Brain pericyte (primary cell): ENCODE results near the gene HSD17B3.
"Not testable (repeated sequence)": the region's sequence is repeated elsewhere in the genome, so short reads cannot be mapped to it uniquely, and the experiment has no call there.

Experiments used
- DNase-seq: peaks from one replicate; pipeline ENCODE4 v3.0.0-alpha.2; 2012; ENCODE audit warnings: low read depth, low spot score

HSD17B3 gene

DNA sequence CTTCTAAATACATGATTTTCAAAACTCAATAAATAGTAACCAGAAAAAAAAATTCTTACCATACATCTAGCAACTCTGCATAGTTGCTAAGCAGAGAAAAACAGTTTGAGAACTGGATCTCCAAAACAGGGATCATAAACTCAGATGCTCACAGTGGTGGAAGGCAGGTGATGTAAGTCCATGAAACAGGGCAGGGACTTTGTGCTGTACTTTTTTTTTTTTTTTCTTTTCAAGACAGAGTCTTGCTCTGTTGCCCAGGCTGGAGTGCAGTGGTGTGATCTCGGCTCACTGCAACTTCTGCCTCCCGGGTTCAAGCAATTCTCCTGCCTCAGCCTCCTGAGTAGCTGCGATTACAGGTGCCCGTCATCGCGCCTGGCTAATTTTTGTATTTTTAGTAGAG is 5.0 kb upstream of the HSD17B3 start:
- DNase-seq, result not testable (repeated sequence)

DNA sequence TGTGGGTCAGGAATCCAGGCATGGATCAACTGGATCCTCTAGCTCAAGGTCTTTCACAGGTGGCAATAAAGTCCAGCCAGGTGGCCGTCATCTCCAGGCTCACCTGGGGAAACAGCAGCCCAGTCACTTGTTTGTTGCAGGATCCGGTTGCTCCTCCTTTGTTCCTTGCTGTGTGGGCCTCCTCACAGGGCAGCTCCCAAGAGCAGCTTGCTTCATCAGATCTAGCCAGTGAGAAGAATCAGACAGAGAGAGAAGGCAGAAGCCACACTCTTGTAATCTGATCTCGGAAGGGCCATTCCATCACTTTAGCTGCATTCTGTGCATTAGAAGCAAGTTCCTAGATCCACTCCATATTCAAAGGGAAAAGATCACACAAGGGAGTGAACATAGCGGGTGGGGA is 3.2 kb upstream of the HSD17B3 start:
- DNase-seq, result no peak

DNA sequence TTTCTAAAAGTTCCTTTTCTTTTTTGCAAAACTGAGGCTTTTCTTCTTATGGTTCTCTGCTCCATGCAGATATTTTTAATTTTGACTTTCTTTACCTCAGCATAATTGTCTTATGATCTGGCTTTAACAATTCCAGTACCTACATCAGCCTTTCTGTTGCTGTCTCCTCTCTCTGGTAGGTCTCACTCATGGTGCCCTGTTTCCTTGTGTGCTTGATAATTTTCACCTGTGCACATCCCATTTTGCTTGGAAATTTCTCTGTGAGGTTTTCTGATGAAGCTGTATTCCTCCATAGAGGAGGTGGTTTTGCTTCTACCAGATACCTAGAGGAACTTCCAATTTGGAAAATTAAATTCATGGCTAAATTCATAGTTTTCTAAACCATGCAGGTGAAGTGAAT is 2.3 kb upstream of the HSD17B3 start:
- no peak for DNase-seq

DNA sequence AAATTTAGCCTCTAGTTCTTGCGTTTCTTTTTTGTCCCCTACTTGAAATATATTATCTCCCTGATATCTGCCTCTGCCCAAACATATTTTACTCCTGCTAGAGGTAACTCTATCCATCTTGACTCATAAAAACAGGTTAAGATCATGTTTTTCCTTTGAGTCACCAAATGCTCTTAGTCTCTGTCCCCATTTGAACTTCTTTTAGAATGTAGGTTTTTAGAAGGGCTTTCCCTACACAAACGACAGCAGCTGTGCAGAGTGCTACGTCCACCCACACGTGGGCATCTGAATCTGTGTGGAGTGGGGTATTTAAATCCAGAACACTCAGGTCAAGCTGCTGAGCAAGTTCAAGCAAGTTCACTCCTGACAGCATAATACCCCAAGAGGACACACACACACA is 2.2 kb downstream of the HSD17B3 start:
- peak; percentile 15 for DNase-seq

DNA sequence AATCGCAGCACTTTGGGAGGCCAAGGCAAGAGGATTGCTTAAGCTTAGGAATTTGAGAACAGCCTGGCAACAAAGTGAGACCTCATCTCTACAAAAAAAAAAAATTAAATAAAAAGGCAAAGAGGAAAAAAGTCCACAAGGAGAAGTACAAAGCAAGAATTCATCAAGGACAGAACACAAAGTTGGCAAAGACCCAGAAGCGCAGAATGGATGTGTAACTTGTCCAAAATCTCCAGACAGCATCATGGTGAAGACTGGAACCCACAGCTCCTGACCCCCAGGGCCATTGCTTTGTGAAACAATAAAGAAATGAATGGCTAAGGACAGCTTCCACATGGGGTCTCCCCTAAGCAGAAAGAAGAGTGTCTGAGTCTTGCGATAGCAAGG is 7.8 kb downstream of the HSD17B3 start:
- no peak for DNase-seq

DNA sequence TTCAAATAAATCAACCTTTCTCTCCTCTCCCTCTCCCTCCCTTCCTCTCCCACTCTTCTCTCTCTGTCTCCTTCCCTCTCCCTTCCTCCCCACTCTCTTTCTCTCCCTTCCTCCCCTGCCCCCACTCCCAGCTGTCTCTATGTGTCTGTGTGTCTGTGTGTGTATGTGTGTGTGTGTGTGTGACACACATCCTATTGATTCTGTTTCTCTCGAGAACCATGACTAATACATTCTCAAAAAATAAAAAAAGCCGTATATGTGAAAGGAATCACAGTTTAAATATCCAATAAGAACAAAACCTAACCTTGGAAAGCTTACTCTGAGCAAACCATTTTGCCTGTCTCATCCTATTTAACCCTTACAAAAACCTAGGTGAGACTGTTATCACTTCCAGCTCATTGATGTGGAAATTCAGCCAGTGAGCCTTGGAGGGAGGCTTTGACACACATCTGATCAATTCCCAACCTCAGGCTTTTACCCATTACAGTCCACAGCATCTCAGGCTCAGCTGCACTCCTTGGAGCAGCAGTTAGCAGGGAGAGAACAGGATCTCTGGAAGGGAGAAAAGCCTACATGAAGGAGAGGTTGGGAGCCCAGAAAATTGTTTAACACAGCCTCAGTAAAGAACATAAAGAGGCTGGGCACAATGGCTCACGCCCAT is 8.3 kb downstream of the HSD17B3 start:
- DNase-seq, result no peak

DNA sequence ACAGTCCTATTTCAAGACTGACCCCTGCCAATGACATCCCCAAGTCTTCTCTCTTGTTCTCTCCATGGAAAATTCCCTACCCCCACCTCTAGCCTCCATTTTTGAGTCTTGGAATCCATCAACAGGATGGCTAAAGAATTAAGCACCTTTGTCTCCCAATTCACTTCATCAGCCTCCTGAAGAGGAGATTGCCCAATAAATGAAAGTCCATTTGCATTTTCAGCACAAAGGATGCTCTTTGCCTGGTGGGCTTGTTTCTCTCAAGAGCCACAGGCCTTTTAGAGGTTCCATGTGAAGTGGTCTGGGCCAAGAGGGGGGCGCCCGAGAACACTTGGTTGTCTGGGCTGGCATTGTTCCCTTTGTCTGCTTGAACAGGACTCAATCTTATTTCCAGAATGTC is 12.6 kb downstream of the HSD17B3 start:
- no peak for DNase-seq

DNA sequence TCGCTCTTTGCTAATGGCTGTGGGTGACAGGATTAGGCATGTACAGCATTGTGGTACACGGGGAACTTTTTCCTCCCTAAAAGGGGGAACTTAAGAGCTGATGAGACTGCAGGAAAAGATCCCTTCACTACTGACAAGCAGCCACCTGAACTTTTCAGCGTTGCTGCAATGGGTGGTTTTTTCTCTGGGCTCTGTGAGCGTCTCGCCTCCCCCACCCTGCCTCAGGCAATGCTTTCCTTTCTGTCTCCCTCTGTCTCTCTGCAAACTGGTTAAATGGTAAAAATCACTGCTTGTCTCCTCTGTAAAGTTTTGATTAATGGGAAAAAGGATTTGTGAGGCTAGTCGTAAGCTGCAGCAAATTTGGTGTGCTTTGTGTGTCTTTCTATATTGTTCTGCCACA is 20.3 kb downstream of the HSD17B3 start:
- no peak for DNase-seq

DNA sequence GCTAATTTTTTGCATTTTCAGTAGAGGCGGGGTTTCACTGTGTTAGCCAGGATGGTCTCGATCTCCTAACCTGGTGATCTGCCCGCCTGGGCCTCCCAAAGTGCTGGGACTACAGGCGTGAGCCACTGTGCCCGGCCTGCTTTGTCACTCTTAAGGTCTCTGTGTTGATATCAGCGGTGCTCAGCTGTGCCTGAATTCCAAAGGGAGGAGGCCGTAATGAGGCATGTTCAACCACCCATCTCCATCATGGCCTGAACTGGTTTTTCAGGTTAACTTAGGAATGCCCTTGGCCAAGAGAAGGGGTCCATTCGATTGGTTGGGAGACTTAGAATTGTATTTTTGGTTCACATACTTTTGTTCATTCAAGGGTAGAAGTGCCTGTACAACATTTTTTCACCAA is 22.0 kb downstream of the HSD17B3 start:
- no peak for DNase-seq

DNA sequence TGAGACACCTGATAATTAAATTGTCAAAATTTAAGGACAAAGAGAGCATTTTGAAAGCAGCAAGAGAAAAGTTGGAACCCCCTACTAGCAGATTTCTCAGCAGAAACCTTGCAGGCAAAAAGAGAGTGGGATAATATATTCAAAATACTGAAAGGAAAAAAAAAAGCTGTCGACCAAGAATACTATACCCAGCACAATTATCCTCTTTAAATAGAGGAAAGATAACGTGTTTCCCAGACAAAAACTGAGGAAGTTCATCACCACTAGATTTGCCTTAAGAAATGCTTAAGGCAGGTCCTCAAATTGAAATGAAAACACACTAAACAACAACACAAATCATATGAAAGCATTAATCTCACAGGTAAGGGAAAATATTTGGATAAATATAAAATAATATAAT is 27.0 kb downstream of the HSD17B3 start:
- no peak for DNase-seq

DNA sequence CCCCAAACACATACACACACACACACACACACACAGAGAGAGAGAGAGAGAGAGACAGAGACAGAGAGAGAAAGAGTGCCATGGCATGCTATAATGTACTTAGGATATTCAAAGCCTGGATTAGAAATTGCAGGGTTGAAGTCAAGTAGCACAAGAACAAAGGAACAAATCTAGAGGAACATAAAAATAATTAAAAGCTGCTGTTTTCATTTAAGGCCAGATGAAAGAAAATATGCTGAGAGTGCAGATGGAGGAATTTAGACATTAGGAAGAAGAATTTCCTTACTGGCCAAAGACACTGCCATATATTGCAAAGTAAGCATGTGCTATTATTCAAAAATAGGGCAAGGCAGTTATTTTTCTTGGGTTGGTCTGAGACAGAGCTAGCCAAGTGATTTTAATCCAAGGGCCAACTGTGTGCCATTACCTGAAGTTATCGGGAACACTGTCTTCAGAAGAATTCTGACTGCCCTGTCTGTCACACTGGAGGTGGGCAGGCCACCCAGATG is 31.7 kb downstream of the HSD17B3 start:
- no peak for DNase-seq

DNA sequence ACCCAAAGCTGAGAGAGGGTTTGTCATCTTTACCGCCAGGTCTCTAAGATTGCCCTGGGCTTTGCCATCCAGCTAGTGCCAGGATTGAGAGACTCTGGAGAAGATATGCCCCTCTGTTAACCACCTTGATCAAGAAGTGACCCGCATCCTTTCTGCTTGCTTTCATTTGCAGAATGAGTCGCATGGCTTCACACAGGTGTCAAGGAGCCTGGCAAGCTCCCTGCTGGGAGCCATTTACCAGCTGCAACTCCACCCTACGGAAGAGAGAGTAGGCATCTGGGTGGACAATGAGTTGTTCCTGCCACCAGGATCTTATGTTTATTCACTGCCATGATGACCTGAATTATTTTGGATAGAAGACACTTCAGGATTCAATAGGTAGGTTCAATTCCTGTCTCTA is 43.0 kb downstream of the HSD17B3 start:
- no peak for DNase-seq

DNA sequence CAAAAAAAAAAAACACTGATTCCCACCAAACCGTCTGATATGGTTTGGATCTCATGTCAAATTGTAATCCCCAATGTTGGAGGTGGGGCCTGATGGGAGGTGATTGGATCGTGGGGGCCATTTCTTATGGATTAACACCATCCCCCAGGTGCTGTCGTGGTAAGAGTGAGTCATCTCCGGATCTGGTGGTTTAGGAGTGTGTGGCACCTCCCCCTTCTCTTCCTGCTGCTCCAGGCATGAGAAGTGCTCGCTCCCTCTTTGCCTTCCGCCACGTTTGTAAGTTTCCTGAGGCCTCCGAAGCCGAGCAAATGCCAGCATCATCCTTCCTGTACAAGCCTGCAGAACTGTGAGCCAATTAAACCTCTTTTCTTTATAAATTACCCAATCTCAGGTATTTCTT is 45.2 kb downstream of the HSD17B3 start:
- no peak for DNase-seq

DNA sequence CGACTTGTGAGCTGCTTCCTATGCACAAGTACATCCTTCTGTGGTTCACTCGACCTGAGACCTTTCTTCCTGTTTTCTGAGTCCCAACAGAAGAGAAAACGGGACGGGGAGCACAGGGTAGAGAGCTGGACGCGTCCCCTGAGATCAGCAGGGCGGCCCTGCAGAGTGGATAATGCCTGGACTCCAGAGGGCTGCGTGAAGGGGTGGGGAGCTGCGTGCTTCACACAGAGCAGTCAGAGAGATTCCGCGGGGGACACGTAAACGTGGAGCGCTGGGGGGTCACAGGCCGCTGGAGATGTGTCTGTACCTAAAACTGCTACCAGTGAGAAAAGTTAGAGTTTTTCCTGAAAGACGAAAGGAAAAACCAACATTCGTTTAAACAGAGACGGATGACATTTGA is 46.3 kb downstream of the HSD17B3 start:
- DNase-seq, result no peak

DNA sequence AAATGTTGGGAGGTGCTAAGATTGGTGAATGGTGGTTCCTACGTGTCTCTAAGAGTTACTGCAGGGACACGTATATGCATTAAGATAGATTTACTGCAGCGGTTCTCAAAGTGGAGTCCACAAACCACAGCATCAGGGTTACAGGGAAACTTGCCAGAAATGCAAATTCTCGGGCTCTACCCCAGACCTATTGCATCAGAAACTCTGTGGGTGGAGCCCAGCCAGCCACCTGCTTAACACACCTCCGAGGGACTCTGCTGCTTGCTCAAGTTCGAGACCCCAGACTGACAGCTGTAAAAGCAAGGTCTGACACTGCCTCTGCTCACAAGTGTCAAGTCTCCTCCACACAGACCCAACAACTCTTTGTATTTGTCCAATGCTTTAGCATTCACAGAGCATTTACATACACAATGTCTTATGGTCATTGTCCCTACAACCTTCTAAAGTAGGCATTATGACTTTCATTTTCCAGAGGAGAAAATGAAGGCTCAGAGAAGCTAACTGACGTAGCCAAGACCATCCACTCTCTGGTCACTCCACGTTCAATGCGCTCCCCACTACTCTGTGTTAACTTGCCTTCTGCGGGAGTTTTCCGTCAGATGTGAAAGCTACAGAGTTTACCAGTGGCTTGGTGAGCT is 48.8 kb downstream of the HSD17B3 start:
- DNase-seq, result no peak

DNA sequence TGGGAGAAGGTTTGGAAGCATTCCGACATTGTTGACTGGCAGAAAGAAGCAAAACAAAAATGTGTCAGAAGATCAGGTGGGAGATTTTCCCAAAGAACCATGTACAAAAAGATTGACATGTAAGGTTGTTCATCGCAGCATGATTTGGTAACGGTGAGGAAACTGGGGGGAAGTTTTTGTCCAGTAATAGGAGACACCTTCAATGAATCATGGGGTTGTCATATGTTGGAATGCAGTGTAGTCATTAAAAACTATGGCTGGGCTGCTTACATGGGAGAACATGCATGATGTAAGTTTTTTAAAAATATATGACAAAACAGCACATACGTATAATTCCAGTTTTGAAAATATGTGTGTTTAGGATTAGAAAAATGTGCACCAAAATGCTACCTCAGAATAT is 50.5 kb downstream of the HSD17B3 start:
- DNase-seq, result no peak

DNA sequence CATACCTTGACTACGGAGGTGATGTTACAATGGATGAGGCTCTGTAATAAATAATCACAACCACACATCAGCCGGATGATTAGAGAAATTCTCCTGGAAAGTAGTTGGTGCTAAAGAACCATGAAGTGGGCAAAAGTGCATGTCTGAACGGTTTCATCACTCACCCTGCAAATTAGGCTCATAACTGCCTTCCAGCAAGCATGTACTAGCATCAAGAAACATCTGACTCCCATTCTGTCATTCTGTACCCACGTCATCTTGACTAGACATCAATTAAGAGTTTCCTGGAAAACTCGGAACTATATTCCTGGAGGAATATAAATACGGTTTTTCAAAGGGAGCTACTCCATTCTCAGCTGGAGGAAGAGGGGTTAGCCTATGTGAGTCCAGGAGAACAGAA is 52.2 kb downstream of the HSD17B3 start:
- no peak for DNase-seq

DNA sequence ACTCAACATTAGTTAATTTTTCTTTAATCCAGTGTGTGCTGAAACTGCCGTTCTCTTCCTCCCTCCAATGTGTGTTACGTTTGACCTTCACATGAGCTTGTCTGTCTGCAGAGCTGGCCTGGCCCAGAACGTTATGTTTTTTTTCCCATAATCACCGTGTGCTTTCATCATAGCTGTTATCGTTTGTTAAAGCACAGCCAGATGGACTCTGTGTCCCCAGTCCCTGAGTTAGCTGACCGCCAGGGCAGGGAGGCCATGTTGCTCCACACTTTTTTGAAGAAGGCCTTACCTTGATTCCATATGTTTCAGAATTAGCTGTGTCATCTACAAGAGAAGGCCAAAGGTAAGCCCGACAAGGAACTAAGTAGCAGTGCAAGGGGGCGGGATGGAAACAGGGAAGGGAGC is 55.7 kb downstream of the HSD17B3 start:
- DNase-seq, result no peak

DNA sequence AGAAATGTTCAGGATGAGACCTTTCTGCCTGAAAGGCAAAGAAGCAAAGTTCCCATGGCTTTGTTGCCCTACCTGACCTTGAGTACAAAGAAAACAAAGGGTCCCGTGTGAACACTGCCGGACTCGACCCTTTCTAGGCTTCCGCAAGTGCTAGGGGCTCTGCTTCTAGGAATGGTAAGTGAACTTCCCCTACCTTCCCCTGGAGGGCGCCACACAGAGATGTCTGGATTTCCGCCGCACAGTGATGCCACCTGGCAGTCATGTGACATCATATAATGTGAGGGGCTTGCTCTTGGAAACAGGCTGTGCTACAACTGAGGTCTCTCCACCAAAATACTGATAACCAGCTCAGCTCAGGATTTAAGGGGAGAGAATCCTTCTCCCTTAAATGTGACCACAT is 56.6 kb downstream of the HSD17B3 start:
- DNase-seq, result no peak

DNA sequence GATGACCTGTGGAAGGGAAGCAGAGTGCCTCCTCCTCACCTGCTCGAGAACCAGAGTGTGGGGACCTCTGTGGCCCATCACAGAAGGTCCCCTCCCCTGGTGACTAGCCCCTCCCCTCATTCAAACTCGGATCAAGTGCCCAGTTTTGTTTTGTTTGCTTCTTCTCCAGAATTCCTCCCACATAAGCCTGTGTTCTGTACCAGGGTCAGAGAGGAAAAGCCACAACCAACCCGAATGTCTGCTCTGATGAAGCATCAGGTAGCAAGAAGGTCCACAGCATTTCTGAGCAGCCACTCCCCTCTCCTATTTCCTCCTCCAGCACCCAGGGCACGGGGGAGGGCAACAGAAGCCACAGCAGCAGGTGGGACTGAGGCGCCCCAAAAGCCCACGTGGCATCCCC is 58.2 kb downstream of the HSD17B3 start:
- DNase-seq, result no peak

DNA sequence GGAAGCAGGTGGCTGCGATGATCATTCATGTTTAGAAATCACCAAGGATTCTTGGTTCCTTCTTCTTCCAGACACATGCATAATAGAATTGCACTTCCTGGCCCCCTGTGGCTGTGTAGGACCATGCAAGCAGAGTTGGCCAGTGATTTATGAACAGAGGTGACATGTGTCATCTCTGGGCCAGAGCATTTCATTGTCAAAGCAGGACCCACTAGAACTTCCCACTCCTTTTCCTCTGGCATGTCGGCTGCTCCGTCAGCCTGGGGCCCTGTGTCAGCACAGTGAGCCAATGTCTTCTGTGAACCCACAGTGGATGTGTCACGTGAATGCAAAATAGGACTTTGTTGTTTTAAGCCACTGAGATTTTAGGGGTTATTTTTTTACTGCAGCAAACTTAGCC is 59.2 kb downstream of the HSD17B3 start:
- DNase-seq, result no peak

DNA sequence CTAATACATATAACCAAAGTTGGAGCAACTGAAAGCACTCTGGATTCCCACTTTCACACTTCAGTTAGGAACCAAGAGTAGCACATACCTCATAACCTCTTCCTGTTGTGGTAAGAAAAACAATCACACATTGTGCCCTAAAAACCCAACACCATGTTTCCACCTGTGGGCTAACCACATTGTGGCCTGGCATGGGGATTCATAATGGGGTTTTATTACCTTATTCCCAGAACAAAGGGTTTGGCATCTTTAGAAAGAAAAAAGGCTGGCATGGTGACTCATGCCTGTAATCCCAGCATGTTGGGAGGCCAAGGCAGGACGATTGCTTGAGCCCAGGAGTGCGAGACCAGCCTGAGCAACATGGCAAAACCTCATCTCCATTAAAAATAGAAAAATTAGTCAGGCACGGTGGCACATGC is 60.6 kb downstream of the HSD17B3 start:
- no peak for DNase-seq

DNA sequence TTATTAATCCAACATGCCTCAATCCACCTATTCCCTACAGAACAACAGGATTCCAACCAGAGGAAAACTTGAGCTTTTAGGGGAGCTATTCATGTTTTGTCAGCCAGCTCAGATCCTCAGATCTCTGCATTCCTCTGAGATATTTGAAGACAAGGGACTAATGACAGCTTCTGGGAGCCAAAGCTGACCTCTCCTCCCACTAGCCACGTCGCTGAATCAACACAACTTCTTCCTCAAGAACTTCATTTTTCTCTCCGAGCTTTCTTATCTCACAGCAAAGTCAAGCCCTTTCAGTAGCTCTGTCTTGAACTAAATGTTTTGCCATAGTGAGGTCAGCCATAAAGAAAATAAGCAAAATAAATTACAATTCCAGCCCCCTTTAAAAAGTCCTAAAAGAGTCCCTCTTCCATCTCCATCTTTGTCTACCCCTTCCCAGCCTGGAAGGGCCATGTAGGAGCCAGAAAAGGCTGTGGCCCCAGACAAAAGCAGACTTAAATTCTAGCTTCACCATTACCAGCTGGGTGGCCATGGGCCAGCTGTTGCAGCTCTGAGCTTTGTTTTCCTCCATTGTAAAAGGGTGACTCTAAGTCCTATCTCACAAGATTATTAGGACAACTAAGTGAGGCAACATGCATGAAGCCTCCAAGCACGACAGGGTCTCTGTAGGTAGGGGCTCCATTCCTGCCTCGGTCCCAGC is 65.0 kb downstream of the HSD17B3 start:
- DNase-seq, result no peak
